Measurements from ENCODE around the gene PPP1R15B.
A peak's percentile ranks its signal among the peaks of the same experiment; 100 is the strongest.

PPP1R15B gene

GRCh38 chr1:204416589-204417073 is 5.0 kb upstream of the PPP1R15B start:
- no peak overlapping the region for H3K4me3 ChIP-seq (ENCODE audit: low read depth, low read length)
- DNase-seq (ENCODE audit: low read depth, low spot score) = no peak
- no peak for TF ChIP-seq CTCF (IDR thresholded peaks at IDR 0.05; ENCODE audit: low read depth, low read length)
- in situ Hi-C loops (cut with HindIII; ENCODE audit: low sequenced_read_pairs) = no loop called here

- no peak for TF ChIP-seq CTCF (IDR thresholded peaks at IDR 0.05; ENCODE audit: low read depth, low read length)
- DNase-seq (ENCODE audit: low read depth, low spot score) = no peak
- in situ Hi-C loops (cut with HindIII; ENCODE audit: low sequenced_read_pairs) = no loop called here
- H3K4me3 ChIP-seq (ENCODE audit: low read depth, low read length) = no peak overlapping the region
Measured at GRCh38 chr1:204415351-204415750, 3.7 kb upstream of the PPP1R15B start.

- no peak for TF ChIP-seq CTCF (IDR thresholded peaks at IDR 0.05; ENCODE audit: low read depth, low read length)
- no peak overlapping the region for H3K4me3 ChIP-seq (ENCODE audit: low read depth, low read length)
- in situ Hi-C loops (cut with HindIII; ENCODE audit: low sequenced_read_pairs) = no loop called here
- no peak for DNase-seq (ENCODE audit: low read depth, low spot score)
Measured at GRCh38 chr1:204414016-204414415, 2.4 kb upstream of the PPP1R15B start.

GRCh38 chr1:204413170-204413535 is 1.5 kb upstream of the PPP1R15B start:
- no peak for DNase-seq (ENCODE audit: low read depth, low spot score)
- no peak overlapping the region for H3K4me3 ChIP-seq (ENCODE audit: low read depth, low read length)
- TF ChIP-seq CTCF (IDR thresholded peaks at IDR 0.05; ENCODE audit: low read depth, low read length) = no peak
- in situ Hi-C loops (cut with HindIII; ENCODE audit: low sequenced_read_pairs) = no loop called here

- peak overlapping the region; percentile 78 for H3K4me3 ChIP-seq (ENCODE audit: low read depth, low read length)
- in situ Hi-C loops (cut with HindIII; ENCODE audit: low sequenced_read_pairs) = no loop called here
- no peak for TF ChIP-seq CTCF (IDR thresholded peaks at IDR 0.05; ENCODE audit: low read depth, low read length)
- peak; percentile 58 for DNase-seq (ENCODE audit: low read depth, low spot score)
Measured at GRCh38 chr1:204410688-204411450, 748 bp downstream of the PPP1R15B start.

GRCh38 chr1:204409836-204410687 is 1.6 kb downstream of the PPP1R15B start:
- H3K4me3 ChIP-seq (ENCODE audit: low read depth, low read length) = peak overlapping the region; percentile 78
- DNase-seq (ENCODE audit: low read depth, low spot score) = no peak
- in situ Hi-C loops (cut with HindIII; ENCODE audit: low sequenced_read_pairs) = no loop called here
- no peak for TF ChIP-seq CTCF (IDR thresholded peaks at IDR 0.05; ENCODE audit: low read depth, low read length)

All from astrocyte of the spinal cord (primary cell).